ENCODE measurements around the gene MAGOH. TPM values are rescaled to one million over a fixed set of nuclear protein-coding genes. Genes with fewer than 3 reads are reported as not detected.

MAGOH gene
- total RNA-seq, 2 donors from 2014 or later: 34.0 to 49.7 TPM

DNA sequence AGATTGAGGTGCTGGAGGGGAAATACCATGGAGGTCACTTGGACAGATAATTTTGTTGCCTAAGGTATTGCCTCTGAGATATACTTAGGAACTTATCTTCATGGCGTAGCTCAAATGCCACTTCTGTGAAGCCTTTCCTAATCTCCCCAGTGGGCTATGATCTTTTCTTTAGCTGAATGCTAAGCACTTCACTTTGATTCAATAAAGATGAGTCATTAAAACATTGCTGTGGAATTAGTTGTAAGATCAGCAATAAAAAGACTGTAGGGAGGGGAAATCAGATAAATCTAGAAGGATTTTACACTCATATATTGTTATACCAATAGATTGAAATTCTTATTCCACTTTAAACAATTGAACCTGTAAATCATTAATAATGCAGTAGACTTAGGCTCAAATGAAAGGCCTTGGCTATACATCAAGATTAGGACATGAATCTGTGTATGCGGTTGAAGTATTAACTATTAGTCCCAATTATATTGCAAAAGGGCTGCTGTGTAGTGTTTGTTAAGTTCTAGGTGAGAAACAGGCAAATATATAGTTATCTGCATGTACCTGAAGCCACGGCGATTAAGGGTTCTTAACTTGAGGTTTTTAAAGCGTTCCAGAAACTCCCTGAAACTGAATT lies 19.2 kb upstream of the MAGOH start:
- DNase-seq: no peak

DNA sequence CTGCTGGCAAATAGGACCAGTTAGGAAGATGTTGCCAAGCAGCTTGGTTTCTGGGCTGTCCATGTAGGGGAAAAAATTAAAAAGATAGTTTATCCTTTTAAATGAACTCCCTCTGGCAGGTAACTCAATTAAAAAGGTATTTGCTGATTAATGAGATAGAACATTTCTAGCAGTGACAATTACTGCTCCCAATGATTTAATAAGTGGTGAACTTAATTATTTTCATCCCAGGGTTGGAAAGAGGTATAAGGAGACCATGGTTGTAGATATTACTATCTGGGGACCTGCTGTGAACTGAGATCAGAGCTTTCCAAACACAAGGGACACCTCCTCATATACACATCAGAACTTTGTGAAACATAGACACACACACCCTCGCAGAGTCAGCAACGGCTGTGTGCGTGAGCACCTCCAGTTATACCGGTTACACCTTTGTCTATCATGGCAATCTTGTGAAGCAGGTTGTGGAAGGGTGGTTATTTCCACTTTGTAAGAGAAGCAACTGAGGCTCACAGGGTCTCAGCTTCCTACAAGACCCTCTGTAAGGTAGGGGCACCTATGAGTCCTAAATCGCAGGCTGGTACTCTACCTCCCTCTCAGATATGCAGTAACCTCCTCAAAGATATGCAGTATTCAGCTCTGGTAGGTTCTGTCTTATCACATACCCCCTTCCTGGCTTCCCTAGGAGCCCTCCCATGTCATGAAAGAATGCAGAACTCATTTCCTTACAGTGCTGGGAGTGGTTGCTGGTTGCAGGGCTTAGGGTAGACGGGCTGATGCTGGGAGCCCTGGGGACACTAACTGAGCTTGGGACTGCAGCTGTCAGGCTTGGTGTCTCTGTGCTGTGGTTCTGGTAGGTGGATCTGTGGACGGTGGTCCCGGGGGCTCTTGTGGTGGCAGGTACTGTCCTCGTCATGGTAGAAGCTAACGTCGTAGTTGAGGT lies 18.5 kb upstream of the MAGOH start:
- Histone ChIP-seq H3K4me1 (no peaks in the 10 kb centered on the region), H3K27ac (no peak overlapping the region), H3K4me3 (no peak overlapping the region), H3K36me3 (no peaks in the 10 kb centered on the region), H3K27me3 (no peaks in the 10 kb centered on the region), H3K9me3 (no peaks in the 10 kb centered on the region), H3K9ac (ENCODE audit: low read depth in 2 of 2, low read length in 2 of 2) (no peak overlapping the region)
- TF ChIP-seq, protein P1, sequence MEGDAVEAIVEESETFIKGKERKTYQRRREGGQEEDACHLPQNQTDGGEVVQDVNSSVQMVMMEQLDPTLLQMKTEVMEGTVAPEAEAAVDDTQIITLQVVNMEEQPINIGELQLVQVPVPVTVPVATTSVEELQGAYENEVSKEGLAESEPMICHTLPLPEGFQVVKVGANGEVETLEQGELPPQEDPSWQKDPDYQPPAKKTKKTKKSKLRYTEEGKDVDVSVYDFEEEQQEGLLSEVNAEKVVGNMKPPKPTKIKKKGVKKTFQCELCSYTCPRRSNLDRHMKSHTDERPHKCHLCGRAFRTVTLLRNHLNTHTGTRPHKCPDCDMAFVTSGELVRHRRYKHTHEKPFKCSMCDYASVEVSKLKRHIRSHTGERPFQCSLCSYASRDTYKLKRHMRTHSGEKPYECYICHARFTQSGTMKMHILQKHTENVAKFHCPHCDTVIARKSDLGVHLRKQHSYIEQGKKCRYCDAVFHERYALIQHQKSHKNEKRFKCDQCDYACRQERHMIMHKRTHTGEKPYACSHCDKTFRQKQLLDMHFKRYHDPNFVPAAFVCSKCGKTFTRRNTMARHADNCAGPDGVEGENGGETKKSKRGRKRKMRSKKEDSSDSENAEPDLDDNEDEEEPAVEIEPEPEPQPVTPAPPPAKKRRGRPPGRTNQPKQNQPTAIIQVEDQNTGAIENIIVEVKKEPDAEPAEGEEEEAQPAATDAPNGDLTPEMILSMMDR (IDR thresholded peaks at IDR 0.05): no peak
- DNase-seq: no peak
- intact Hi-C loops (cut with DNase I): no loop called here

More for the DNA sequence above, 19.2 kb upstream of the MAGOH start:
- Histone ChIP-seq H3K36me3 (no peaks in the 10 kb centered on the region), H3K27ac (no peak overlapping the region), H3K27me3 (no peaks in the 10 kb centered on the region), H3K9me3 (no peaks in the 10 kb centered on the region), H3K4me3 (no peak overlapping the region), H3K4me1 (no peaks in the 10 kb centered on the region), H3K9ac (ENCODE audit: low read depth in 2 of 2, low read length in 2 of 2) (no peak overlapping the region)
- intact Hi-C loops (cut with DNase I): no loop called here
- TF ChIP-seq, protein P1 (IDR thresholded peaks at IDR 0.05): no peak

DNA sequence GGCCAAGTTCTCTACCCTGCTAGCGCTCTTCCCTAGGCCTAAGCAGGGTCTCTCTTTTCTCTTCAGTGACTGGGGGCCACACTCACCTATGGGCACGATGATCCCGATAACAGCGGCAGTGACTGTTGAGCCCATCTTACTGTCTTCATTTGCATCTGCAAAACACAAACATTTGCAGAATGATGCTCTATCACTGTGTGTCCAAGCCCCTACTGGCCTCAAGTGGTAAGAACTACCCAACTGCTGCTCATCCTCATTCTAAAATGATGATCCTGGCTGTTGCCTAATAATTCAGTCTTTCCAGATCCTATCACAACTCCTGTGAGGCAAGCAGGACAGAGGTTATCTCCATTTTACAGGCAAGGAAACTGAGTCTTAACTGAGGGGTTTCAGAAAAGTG lies 16.7 kb upstream of the MAGOH start:
- intact Hi-C loops (cut with DNase I): no loop called here

DNA sequence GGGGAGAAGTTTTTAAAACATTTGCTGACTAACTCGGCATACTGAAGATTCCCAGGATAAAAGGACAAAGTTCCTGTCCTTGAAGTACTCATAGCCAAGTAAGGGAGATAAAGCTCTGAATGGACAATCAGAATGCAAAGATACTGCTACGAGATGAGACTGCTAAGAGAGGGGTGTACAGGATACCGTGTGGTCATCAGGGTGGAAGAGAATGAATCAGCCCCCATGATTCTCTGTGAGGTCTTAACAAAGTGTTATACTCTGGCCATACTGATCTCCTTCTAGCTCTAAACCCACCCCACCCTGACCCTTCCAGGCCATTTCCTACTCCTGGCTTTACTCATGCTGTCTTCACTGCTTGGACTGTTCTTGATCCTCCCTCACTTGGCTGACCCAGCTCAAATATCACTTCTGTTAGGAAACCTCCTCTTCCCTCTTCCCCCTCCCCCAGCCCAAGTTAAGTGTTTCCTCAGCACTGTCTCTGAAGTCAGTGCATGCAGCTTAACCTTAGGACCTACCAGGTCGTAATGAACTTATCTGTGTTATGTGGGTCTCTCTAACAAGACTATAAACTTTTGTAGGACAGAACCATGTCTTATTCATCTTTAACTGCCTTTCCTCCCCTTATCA lies 15.8 kb upstream of the MAGOH start:
- intact Hi-C loops (cut with DNase I): no loop called here
- Histone ChIP-seq H3K9me3 (no peaks in the 10 kb centered on the region), H3K36me3 (no peaks in the 10 kb centered on the region), H3K27ac (no peak overlapping the region), H3K27me3 (no peaks in the 10 kb centered on the region), H3K4me3 (no peak overlapping the region), H3K9ac (ENCODE audit: low read depth in 2 of 2, low read length in 2 of 2) (no peak overlapping the region), H3K4me1 (no peaks in the 10 kb centered on the region)
- TF ChIP-seq, protein P1 (IDR thresholded peaks at IDR 0.05): no peak
- no peak for DNase-seq

More for the DNA sequence above, 16.7 kb upstream of the MAGOH start:
- DNase-seq: no peak
- no peak overlapping the region for H3K4me3 ChIP-seq
- no peak overlapping the region for H3K27ac ChIP-seq
- H3K36me3 ChIP-seq: no peaks in the 10 kb centered on the region
- no peaks in the 10 kb centered on the region for H3K27me3 ChIP-seq
- no peaks in the 10 kb centered on the region for H3K4me1 ChIP-seq
- no peaks in the 10 kb centered on the region for H3K9me3 ChIP-seq
- H3K9ac ChIP-seq (ENCODE audit: low read depth in 2 of 2, low read length in 2 of 2): no peak overlapping the region
- TF ChIP-seq, protein P1 (IDR thresholded peaks at IDR 0.05): no peak

DNA sequence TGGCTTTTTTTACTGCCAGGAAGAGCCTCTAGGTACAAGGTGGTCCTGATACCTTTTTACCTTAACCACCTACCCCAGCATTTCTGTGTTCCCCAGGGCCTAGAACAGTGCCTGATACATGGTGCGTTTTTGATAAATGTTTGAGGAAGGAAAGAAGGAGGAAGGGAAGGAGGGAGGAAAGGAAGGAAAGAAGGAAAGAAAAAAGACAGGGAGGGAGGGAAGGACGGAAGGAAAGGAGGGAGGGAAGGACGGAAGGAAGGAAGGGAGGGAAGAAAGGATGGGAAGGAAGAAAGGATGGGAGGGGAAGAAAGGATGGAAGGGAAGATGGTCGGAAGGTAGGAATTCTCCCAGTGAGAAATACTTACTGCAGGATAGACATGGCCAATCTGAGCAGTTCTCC lies 12.0 kb upstream of the MAGOH start:
- no peak for DNase-seq
- intact Hi-C loops (cut with DNase I): no loop called here
- Histone ChIP-seq H3K4me1 (no peaks in the 10 kb centered on the region), H3K4me3 (no peak overlapping the region), H3K27ac (no peak overlapping the region), H3K9ac (ENCODE audit: low read depth in 2 of 2, low read length in 2 of 2) (no peak overlapping the region), H3K9me3 (no peaks in the 10 kb centered on the region), H3K36me3 (no peaks in the 10 kb centered on the region), H3K27me3 (no peaks in the 10 kb centered on the region)
- TF ChIP-seq, protein P1 (IDR thresholded peaks at IDR 0.05): no peak

Measured in colonic mucosa (tissue), 4 donors.